ENCODE results near the gene INKA2.

INKA2 gene

DNA sequence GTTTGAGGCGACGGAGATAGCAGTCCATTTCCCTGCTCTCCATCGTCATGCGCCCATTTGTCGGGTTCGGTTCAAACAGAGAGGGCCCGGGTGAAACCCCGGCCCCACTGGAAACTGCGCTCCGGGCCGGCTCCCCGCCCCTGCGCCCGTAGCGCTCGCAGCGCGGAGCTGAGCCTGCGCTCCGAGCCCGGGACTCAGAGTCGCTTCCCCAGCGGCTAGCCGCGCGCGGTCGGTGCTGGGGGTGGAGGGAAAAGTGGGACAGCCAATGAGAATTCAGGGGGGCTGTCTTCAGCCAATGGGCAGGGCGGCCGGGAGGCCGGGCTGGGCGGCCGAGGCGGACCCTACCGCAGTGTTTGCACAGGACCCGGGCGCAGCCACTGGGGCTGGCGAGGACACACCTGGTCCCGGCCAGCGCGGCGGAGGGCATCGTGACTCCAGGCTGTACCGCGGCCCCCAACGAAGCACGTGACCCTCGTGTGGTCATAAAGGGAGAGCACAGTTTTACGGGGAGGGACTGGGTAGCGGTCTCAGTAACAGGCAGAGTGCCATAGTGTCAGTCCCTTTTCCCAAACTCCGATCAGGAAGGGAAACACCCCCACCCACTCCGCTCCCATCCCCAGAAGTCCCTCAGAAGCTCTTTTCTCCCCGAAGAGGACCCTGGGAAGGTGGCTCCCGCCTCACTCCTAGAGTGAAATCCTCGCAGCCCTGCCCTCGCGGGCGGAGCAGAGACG lies at the start of gene INKA2:
TSS of gene INKA2 (minus strand) at position 202 of the 731 bp plus-strand sequence. CDS start at position 49, 153 bp downstream.
- FAIRE-seq = no peak

DNA sequence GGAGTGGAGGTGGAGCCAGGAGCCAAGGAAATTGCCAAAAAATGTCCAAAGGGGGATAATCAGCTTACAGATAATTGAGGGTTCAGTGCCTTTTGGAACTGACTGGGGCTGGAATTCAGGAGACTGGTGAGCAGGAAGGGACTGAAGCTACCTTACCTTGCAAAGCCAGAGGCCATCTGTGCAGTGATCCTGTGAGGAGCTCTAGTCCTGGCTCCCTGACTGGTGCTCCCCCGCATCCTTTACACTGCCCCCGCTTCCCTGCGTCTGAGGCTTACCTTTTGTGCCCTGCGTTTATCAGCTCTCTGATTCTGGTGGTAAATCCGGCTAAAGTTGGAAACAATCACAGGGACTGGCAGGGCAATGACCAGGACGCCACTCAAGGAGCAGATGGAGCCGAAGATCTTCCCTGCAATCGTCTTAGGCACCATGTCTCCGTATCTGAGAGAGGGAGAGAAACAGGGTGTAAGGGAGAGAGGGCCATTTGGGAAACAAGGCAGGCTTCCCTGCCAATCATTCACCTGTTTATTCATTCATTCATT lies 47.5 kb upstream of the INKA2 start:
- no peak for FAIRE-seq

DNA sequence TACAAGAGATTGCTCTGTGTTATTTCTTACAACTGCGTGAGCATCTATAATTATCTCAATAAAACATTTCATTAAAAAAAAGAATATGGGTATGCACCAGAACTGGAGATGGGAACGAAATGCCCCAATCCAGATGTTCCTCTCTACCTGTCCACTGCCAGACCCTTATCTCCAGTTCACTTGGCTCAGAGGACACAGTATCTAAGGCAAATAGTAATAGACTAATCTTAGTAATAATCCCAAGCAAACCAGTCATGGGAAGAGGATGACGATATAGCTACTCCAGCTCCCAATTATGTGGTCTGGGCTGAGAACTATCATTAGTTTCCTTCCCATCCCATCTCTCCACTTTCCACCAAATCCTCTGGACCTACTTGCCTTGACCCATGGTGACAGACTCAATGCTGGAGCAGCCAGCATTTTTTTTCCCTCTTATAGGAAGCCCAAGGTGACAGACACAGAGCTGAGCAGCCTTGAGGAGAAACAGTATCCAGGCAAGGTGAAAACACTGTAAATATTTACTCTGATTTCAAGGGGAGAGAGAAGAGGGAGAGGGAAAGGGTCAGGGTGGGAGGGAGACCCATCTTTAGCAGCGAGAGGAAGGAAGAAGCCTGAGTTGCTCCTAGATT lies 45.2 kb upstream of the INKA2 start:
- no peak for FAIRE-seq

DNA sequence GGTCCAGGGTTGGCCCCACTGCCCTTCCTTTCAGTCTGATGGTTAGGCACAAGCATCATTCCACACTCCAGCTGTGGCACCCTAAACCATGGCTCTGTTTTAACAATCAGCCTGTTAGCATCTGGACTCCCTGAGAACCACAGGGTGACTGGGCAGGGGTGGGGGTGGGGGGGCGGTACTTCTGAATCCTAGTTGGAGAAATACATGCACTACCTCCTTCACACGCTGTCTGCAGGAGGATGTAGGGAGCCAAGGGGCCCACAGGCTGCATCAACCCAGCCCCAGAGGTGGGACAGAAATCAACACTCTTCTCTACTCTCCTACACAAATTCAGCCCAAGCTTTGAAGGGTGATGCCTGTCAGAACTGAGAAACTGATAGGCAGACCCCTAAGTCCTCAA lies 40.4 kb upstream of the INKA2 start:
- no peak for FAIRE-seq

DNA sequence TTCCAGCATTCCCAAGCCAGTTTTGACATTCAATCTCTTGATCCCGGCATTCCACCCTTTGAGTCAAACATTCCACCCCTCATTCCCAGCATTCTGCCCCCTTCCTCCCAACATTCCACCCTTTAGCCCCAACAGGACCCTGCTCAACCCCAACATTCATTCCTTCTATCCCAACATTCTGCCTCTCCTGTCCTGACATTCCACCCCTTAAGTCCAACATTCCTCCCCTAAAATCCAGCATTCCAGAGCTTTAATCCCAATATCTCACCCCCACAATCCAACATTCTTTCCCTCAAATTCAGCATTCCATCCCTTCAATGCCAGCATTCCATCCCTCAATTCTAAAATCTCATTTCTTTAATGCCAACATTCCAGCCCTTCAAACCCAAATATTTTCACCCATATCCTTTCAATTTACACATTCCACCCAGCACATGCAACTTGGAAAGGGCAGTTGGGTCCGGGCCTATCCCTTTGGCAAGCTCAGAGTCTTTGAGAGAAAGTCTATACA lies 39.4 kb upstream of the INKA2 start:
- no peak for FAIRE-seq

DNA sequence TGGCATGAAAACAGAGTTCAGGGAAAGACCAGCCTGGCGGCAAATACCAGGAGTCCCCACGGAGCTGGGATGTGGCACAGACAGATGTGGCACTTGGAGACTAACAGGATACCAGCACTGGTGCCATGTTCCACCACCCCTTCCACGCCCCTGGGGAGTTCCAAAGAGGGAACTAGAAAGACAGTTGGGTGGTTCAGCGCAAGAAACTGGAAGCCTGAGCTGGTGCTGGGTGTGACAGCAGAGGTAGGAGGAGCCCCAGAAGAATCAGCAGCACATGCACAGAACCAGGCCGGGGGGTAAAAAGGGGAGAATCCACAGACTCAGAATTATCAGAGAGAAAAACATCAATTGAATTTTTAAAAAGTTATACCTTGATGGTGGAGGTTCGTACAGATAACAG lies 38.9 kb upstream of the INKA2 start:
- no peak for FAIRE-seq

DNA sequence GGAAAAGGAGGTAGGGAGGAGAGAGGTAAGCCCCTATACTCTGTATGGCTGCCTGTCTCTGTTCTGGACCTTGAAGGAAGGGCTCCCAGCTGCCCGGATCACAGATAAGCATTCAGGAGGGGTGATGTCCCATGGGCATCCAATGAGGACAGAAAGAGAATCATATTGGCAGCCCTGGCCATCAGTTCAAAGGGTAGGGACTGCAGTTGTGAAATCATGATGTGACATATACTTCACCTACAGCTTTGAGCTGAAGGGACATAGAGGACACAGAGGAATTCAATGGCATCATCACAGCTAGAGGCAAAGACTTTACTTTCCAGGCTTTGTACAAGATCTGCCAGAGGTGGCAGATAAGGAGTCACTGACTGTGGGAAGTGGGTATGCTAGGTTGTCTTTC lies 38.1 kb upstream of the INKA2 start:
- FAIRE-seq = no peak

DNA sequence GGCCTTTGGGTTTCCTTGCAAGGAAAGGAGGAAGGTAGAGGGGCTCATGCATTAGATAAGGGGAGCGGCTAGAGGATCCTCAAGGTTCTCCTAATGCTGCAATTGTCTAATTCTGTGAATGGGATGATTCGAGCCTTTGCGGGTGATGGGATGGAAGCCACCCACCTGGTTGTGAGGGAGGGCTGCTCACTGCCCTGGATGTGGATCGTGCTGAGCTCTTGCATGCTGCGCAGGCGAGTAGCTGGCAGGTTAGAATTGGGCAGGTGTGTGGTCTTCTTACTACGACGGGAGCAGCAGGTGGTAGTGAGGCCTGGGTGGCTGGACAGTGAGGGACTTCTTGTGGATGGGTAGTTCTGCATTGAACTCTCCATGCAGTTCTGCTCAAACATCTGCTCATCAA lies 37.7 kb upstream of the INKA2 start:
- FAIRE-seq = no peak

DNA sequence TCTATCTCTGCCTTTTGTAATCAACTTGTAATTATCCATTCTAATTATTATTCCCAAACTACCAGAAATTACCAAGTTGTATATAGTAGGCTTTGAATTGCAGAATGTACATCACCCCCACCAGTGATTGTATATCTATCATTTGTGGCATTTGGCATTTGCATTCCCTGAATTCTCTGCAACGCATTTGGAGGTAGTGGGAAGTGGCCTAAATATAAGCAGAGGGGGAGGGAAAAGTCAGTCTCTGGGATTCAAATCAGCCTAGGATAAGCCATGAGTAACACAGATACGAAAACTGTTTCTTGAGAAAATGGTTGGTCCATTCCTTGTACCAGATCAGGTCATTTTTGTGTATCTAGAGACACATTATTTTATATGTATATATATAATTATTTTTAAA lies 37.2 kb upstream of the INKA2 start:
- FAIRE-seq = no peak

DNA sequence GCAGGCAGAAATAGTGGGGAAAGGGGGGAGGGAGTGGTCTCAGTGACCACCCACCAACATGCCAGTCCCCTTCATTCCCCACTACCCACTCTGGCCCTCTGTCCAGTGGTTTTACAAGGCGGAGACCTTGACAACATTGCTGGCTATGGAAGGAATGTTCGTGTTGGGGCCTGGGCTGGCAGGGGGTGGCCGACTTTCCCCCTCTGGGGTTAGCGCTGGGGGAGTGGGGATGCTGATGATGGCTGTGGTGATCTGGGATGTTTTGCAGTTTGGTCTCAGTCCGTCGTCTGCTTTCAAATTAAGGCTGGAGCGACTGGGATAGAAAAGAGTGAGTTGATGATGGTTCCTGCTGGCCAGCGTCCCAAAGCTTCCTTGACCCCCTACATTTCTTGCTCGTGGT lies 36.8 kb upstream of the INKA2 start:
- no peak for FAIRE-seq

DNA sequence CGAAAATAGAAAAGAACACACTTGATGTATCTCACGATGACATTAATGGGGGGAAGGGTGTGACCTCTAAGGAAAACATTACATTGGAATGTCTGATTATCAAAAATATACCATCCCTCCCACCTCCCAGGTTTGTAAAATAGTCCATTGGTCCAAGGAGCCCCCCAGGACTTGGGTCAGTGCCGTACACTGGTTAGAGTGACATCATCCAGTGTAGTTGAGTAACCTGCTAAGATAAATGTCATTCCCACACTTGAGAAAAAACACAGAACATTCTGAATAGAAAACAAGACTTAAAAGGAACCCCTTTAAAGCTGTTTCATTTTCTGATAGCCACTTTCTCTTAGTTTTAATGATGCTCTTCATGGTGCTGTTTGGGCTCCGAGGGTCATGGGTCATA lies 31.7 kb upstream of the INKA2 start:
- FAIRE-seq = no peak

DNA sequence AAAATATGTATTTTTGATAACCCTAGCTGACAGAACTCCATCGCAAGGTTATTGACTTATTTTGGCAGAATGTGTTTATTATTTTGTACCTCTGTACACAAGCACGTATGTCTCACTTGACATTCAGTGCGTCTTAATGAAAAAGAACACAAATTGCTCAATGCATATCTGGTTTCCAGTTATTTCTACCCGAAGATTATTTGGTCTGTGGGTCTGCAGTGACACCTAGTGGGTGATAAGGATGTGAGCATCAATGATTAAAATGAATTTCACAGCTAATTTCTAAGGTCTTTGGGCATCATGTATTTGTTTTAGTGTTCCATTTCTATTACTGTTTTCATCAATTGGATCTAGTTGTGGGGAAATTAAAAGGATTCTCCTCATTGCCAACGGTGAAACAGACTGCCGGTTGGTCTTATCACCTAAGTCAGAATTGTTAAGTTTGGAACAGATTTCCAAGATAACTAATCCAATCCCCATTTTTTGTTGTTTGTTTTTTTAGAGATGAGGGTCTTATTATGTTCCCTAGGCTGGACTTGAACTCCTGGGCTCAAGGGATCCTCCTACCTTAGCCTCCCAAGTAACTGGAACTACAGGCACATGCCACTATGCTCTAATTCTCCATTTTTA lies 30.4 kb upstream of the INKA2 start:
- peak; percentile 94 for FAIRE-seq

DNA sequence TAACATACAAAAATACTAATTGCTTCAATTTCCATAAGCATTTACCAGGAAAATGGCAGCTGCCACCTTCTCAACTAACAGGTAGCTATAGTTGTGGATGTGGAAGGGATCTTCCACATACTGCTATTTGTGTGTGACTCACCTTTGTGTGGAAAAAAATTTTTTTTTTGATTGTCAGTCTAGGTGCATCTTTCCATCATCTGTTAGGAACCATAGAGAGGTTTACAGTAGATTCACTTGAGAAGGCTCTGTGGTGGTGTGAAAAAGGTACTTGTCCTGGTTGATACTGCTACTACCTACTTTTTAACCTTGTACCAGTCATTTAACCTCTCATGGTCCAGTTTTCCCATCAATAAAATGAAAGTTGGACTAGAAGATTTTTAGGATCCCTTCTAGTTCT lies 29.4 kb upstream of the INKA2 start:
- FAIRE-seq = no peak

DNA sequence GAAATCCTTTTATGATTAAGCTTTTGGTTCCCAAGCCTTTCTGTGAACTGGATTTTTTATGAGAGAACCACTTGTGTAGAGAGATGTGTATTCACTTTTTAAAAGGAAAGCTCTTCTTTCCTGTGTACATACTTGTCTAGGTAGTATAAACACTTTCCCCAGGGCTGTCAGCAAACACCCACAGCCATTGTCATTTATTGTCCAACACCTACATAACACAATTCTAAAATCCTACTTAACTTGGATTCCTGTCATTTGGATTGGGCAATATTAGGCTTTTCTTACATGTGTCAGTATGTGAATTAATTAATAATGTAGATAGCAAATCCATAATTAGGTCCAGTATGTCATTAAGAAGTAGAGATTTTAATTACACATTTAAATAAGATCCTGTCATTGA lies 28.8 kb upstream of the INKA2 start:
- no peak for FAIRE-seq

DNA sequence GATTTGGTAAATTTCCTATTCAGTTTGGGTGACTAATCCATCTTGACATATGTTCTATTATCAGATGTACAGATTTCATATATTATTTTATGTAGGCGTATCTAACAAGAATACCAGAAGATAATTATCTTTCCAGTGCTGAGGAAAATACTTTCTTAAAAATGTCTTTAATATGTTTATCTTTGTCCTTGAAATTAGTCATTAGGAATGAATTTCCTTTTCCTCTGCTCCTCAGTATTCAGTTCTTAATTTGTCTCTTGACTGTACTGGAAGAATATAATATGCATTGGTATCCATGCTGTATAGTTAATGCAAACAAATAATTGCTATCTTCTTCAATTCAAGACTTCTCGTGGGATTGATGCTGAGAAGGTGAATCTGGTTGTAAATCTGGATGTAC lies 23.1 kb upstream of the INKA2 start:
- no peak for FAIRE-seq

DNA sequence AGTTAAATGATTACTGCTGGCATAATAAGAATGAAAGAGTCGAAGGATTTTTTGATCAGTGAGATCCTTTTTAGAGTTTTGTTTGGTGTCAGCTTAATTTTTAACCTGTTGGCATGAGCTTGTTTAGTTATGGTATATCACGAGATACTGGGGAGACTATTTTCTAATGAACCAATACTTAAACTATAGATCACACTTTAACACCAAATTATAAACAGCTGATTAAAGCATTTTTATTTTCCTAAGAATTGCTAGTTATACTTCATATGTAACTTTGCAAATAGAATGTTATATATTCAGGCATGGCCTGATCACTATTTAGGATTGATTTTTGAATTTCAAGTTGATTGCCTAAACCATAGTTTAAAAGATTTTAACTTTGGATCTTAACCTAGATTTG lies 22.5 kb upstream of the INKA2 start:
- FAIRE-seq = no peak

DNA sequence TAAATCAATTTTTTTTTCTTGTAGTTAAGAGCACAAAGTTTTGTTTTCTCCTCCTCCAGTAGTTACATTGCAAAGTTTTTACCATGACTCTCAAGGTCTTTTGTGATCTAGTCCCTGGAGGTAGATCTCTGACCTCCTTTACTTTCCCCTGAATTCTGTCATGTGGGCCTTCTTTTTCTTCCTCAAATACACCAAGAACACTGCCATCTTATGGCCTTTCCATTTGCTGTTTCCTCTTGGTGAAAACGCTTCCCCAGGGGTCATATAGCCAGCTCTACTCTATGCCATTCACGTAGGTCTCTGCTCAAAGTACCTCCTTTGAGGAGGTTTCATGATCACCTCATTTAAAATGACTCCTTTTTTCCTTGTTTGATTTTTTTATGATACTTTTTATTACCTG lies 19.2 kb upstream of the INKA2 start:
- no peak for FAIRE-seq

DNA sequence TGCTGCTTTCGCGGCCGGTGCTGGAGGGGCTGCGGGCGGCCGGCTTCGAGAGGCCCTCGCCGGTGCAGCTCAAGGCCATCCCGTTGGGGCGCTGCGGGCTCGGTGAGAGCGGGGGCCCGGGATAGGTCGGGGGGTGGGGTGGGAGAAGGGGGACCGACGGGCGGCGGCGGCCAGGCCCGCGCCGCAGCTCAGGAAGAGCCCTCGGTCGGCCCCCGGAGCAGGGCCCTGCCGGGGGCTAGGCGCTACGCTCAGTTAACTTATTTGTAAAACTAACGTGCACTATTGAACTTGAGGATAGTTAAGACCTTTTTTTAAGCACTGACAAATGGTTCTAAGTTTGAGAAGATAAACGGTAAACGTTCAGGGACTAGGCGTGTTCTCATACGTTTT lies 16.9 kb upstream of the INKA2 start:
- FAIRE-seq = no peak

DNA sequence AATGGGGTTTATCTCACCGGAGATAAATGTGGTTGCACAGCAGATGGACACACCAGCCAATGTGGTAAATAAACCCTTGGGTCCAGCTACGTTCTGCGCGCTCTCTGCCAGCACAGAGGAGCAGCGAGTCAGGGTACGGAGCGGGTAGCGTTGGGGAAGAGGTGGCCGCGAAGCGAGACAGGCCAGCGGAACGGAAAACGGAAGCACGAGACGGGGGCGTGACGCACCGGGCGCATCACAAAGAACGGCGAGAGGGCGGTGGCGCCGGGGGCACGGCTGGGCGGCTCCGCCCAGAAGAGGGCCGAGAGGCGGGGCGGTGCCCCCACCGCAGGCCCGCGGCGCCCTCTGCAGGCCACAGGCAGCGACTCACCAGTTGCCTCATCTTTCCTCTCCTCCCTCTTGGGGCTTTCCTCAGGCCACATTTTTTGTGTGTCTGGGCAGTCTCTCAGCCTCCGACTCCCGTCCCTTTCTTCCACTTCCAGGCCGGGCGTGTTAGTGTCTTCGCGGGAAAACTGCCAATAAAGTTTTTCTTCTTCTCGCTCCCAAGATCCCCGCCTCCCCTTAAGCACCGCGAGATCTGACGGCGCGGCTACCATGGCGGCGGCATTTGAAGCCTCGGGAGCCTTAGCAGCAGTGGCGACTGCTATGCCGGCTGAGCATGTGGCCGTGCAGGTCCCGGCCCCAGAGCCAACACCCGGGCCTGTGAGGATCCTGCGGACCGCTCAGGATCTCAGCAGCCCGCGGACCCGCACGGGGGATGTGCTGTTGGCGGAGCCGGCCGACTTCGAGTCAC lies 16.3 kb upstream of the INKA2 start, which contains the start of gene DDX20:
TSS of gene DDX20 (plus strand) at position 571 of the 793 bp plus-strand sequence. CDS start at position 595, 24 bp downstream.
- no peak for FAIRE-seq

DNA sequence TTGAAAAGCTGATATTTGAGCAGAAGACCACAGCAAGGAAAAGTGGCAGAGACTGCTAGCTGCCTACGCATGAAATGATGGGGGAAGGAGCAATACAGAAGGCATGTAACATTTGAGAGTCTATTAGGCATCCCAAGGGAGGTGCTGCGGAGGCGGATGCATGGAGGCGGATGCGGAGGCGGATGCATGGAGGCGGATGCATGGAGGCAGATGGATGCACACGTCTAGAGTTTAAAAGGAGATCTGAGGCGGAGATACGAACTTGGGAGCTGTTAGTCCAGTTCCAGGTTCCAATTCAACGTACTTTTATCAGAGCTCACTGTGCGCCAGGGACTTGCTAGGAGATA lies 15.8 kb upstream of the INKA2 start:
- no peak for FAIRE-seq

DNA sequence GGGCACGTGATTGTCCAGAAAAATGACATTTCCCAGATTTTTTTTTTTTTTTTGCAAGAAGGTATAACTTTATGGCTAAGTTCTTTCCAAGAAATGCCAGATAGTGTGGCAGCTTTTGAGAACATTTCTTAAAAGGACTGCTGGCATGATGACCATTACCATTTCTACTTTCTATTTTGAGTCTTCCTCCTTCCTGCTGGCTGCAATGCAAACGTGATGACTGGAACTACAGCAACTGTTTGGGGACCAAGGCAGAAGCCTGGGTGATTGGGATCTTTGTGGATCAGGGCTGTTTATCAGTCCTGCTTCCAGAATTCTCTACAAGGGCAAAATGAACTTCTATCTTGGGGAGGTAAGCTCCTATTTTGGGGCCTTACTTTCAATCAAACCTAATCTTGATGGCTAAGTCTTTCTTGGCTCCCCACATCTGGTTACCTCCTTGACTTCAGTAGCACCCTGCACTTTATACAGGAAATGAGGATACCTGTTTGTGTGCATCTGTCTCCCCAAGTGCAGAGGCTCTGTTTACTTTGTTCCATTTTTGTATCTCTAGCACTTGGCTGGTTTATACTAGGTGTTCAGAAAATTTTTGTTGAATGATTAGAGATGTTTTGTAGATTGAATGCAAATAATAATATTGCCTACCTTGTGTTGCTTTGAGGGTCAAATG lies 12.8 kb upstream of the INKA2 start:
- FAIRE-seq = no peak

DNA sequence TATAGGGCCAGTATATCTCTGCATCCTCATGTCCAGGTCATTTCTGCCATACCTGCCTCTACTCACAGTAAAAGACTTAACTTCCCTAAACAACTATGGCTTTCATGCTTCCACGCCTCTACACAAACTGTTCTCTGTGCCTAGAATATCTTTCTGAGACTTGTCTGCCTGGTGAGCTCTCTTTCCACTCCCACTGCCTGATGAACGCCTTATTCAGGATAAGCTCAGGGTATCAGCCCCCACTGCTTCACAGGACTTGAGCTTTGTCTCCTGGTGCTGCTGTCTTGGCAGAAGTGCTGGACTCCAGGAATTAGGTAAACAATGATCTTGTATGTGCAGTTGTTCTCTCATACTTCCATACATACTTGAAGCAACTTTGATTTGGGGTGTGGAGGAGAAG lies 11.7 kb upstream of the INKA2 start:
- FAIRE-seq = no peak

DNA sequence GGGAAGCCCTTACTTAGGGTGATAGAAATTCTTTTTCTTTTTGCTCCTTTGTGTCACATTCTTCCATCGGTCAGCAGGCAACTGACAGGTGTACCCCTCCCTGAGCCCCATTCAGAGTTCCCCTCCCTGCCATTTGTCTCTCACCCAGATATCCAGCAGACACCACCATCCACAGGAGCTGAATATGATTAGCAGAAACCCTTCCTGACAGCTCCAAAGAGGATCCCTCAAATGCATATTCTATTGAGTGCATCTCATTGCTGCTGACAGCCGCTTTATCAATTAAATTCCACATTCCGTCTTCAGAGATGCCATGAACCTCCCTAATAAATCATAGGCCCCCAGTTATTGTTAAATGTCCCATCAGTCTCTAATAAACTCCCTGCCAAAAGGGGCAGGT lies 10.4 kb upstream of the INKA2 start:
- no peak for FAIRE-seq

All from A204.1 (cell line).